NCI-H1105 (cell line): ENCODE data around the gene FAM193B.

ENCODE experiments used
- DNase-seq: peaks from one replicate; lab custom pipeline; 2025; lab: John Stamatoyannopoulos, UW

FAM193B gene

GRCh38 chr5:177515580-177515979 lies 38.8 kb downstream of the FAM193B start:
- DNase-seq: no peak

GRCh38 chr5:177514541-177514940 lies 39.8 kb downstream of the FAM193B start:
- no peak for DNase-seq

DNA sequence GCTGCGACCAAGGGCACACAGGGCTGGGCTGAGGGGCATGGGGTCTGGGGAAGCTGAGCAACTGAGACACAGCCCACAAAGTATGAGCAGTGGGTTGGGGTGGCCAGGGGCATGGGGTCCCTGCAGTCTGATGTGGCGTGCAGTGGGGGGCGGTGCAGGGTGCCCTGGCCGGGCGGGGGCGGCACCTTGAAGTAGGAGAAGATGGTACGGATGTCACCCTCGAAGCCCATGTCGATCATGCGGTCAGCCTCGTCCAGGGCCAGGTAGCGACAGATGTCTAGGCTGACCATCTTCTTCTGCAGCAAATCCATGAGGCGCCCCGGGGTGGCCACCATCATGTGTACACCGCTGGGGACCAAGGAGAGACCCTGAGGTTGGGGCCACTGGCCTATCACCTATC lies 40.9 kb downstream of the FAM193B start:
- DNase-seq: no peak

DNA sequence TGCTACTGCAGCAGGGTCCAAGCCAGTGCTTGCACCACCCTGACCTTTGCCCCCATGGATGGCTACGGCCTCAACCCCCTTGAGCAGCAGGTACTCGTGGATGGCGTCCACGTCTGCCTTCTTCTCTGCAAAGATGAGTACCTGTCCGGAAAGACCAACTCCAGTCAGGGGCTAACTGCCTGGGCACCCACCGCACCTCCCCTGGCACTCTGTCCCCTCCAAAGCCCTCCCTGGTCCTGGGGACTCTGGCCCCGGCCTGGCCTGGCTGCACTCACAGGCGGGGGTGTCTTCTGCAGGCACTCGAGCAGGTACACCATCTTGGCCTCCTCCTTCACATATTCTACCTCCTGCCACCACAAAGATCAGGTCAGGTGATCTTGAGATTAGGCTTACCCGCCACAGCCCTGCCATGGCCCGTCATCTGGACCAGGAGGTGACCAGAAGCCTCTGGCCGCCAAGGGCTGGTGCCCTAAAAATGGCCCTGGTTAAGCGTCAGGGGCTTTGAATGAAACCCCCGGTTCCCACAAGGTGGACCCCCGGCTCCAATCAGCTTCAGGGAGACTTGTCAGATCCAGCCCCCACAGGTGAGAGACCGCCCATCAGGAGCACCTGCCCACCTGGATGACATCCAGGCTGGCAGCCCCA lies 41.5 kb downstream of the FAM193B start:
- no peak for DNase-seq

DNA sequence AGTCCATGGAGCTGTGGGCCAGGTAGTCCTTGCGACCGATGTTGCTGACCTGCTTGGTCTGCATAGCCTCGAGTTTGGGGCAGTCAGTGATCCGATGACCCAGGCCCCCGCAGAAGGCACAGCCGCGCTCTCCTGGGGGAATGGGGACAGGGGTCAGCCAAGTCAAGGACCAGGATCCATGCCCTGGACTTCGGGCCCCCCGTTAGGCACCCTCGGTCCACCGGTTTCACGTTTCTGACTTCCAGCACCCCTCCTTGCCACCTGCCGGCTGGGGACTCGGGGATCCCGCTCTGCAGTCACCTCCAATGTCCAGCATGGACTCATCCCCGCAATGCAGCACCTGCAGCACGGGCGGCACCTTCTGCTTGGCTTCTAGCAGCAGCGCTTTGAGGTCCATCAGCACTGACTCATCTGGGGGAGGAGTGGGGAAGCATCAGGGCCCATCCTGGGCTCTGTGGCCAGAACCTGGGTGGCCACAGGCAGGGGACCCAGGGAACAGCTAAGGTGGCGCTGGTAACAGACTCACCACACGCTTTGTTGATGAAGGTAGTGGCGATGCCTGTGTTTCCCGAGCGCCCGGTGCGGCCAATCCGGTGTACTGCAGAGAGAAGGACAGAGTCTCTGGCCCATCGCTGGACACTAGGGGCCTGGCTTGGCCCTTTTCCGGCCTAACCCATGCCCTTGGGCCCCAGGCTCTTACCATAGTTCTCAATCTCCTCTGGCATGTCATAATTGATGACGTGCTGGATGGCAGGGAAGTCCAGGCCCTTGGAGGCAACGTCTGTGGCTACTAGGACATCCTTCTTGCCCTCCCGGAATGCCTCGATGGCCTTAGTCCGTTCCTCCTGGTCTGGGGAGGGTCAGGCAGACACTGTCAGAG lies 42.3 kb downstream of the FAM193B start:
- DNase-seq: no peak

DNA sequence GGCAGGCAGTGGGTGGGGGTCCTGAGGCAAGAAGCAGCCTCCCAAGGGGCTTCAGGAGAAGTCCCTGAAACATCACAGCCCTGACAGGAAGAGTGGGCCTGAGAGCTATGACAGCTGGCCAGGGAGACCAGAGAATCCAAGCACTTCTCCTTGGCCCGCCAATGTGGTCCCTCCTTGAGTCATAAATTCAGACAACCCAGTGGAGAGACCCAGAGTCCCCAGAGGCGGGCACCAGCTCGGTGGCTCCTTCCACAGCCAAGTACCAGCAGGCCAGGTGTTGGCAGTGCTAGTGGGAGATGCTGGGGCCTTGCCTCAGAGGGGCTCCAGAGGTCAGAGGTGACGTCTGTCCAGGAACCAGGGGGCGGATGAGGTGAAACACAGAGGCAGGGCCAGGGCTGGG lies 43.2 kb downstream of the FAM193B start:
- no peak for DNase-seq

- DNase-seq: no peak
These were observed 43.8 kb downstream of the FAM193B start for GRCh38 chr5:177510567-177511053.

- no peak for DNase-seq
These were observed 44.3 kb downstream of the FAM193B start for GRCh38 chr5:177509991-177510566.

GRCh38 chr5:177509381-177509951 lies 44.9 kb downstream of the FAM193B start, which contains the start of gene DOK3:
DOK3 (minus strand) TSS chr5:177509826; CDS start chr5:177509540, 286 bp downstream.
- no peak for DNase-seq

DNA sequence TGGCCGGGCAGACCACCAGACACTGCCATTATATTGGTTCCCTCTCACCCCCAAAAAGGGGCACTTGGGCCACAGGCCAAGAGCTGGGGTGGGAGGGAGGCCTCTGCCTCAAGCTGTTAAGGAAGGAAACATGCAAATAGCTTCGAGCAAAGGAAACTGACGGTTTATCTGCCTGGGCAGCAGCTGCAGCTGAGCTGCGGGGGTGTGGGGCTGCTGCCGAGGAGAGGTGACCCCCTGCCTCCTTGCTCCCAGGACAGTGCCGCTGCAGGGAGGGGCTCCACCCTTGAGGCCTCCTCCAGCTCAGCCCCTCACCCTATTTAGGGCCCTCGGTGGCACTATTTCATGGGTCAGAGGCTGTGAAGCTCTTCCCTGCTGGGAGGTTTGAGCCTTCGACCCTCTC lies 45.5 kb downstream of the FAM193B start:
- no peak for DNase-seq

- DNase-seq: no peak
These were observed 46.1 kb downstream of the FAM193B start for GRCh38 chr5:177508221-177508611.

DNA sequence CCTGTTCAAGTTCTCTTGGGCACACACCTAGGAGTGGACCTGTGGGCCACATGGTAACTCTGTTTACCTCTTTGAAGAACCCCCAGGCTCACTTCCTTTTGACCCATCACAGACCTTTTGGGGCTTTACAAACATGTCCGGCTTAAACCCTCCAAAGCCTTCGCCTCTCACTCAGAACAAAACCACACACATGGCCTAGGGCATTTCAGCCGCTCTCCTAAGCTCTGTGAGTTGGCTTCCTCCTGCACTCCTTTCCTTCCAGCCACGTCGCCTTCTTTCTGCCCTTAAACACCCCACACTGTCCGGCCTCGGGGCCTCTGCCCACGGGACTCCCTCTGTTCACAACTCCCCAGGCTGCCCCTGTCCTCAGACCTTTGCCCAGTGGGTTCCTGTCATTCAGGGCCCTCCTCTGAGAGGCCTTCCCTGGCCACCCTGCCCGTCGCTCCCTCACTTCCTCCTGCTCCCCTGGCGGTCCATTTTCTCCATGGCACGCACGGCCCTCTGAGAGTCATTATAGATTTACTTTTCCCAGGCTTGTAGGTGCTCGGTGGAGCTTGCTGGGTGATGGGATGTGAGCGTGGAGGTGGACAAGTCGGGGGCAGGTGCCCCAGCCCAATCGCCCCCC lies 46.7 kb downstream of the FAM193B start:
- no peak for DNase-seq

DNA sequence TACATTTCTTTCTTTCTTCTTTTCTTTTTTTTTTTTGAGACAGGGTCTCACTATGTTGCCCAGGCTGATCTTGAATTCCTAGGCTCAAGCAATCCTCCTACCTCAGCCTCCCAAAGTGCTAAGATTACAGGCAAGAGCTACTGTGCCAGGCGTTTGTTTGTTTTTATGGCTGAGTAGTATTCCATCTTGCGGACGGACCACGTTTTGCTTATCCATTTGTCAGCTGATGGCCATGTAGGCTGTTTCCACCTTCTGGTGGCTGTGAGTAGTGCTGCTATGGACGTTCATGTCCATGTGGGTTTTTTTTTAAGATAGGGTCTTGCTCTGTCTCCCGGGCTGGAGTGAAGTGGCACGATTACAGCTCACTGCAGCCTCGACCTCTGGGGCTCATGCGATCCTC lies 47.2 kb downstream of the FAM193B start:
- no peak for DNase-seq

DNA sequence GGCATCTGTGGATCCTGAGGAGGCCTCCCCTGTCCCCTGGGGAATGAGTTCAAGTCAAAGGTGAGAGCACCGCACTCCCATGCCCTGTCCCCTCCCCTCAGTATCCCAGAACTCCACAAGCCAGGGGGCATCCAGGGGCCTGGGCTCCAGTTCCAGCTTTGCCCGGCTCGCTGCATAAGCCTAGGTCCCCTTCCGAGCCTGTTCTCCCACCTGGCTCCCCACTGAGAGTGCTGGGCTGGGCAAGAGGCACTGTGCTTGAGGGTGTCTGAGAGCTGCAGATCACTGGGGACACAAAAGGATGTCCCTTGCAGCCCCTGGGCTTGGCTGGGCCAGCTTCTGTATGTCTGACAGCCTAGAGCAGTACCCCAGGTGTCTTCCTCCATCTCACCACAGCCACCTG lies 49.3 kb downstream of the FAM193B start:
- DNase-seq: no peak

GRCh38 chr5:177504086-177505056 lies 50.0 kb downstream of the FAM193B start:
- no peak for DNase-seq

- DNase-seq: no peak
These were observed 50.8 kb downstream of the FAM193B start for GRCh38 chr5:177503351-177504085.

DNA sequence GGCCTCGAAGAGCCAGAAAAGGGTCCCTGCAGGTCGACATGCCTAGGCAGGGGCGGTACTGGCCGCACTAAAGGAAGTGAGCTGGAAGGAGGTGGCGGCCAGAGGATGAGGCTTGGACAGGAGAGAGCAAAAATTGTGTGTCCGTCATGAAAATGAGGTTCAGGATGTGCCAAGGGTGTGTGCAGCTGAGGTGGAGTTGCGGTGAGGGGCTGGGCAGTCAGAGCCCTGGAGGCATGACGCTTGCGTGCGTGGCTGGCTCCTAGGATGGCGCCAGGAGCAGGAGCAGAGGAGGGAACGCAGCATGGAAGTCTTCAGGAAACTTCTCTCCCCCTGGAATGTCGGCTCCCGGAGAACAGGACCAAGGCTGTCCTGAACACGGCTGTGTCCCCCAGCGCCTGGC lies 51.5 kb downstream of the FAM193B start:
- no peak for DNase-seq

DNA sequence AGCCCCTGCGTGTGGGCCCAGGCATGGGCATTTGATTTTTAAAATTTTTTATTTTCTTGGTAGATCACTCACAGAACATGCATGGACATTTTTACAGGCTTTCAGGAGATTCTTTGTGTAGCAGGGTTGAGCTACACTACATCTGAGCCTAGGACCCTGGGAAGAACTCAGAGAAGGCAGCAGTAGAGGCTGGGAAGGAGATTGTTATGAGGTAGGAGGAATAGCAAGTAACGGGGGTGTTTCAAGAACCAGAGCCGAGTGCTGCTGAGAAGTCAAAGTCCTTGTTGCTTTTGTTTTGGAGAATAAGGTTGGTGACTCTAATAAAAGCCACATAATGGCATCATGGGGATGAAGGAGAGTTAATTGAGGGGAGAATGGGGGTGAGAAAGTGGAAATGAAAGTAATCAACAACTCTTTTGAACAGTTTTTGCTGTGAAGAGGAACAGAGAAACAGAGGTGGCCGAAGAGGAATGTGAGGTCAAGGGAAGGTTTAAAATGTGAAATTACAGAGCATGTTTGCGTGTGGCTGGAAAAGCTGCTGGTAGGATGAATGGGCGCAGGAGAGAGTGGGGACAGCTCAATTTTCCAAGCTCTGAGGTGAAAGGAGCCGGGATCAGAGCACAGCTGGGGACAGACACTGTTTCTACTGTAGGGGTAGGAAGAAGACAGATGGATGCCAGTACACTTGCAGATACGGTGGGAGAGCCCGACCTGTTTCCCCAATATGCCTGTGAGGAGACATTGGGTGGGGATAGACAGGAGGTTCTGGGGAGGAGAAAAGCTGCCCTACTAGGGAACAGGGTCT lies 52.3 kb downstream of the FAM193B start:
- DNase-seq: no peak
